ENCODE results near the gene NFIC. TPM values are rescaled to one million over a fixed set of nuclear protein-coding genes. Genes with fewer than 3 reads are reported as not detected.

Gene NFIC
- total and polyA plus RNA-seq, 10 of the 15 experiments (the other 5 are each of a cell fraction or from before 2014, with no cell fraction given): 0.71 to 53.5 (median 10.2) TPM

DNA sequence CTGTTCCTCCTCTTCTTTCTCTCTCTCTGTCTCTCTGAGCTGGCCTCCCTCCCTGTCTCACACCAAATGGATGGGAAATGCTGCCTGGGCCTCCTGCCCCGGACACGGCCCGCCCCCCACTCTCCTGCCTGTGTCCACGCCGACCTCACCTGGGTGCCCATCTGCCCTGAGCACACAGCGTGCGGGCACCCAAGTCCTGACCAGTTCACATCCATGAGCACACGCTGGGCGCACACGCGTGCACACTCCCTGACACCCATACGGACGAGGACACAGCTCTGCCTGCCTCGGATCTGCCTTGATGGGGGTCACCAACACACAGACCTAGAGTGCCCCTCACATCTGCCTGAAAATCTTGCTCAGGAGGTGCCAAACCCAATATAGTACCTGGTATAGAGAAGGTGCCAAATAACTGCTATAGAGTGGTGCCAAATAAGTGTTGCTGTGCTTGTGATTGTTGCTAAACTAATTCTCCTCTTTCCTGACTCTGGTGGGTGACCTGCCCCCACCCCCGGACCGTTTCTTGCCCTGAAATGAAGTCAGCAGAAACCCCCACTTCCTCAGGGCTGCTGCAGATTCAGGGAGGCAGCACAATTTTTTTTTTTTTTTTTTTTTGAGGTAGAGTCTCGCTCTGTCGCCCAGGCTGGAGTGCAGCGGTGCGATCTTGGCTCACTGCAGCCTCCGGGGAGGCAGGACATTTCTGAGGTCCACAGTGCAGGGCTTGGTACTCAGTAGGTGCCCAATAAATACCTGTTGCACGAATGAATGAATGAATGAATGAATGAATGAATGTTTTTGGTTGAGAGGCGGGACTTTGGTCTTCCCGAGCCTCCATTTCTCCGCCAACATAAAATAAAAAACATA, 4.6 kb downstream of the NFIC start:
- Histone ChIP-seq H3K36me3 (ENCODE audit: control insufficient read depth in 2 of 2, insufficient read depth in 2 of 2, low read length in 1 of 2) (peaks cover 0 to 3% of the 10 kb centered on the region in 2 experiments; a peak in 3 of 4 replicates), H3K27ac (ENCODE audit: control insufficient read depth, insufficient read depth) (peak overlapping the region; percentile 92), H3K4me3 (peak overlapping the region; percentile 49; the same call in 1 of the 2 replicates), H3K79me2 (ENCODE audit: control insufficient read depth, insufficient read depth, low read length) (peaks cover 94% of the 10 kb centered on the region), H2AFZ (ENCODE audit: control insufficient read depth, low read depth, low read length) (no peak overlapping the region), H3K9ac (ENCODE audit: control insufficient read depth, insufficient read depth, low read length) (0 out of 2 replicates have a peak overlapping the region, but pooled peaks have one; percentile 1), H3K4me2 (ENCODE audit: control insufficient read depth, insufficient read depth) (peak overlapping the region; percentile 97), H3K4me1 (ENCODE audit: control insufficient read depth, insufficient read depth, low read length) (peaks cover 31% of the 10 kb centered on the region), H4K20me1 (ENCODE audit: control insufficient read depth, insufficient read depth) (no peaks in the 10 kb centered on the region), H3K9me3 (replicated peaks; ENCODE audit: control insufficient read depth, insufficient read depth, low read length) (no peaks in the 10 kb centered on the region), H3K27me3 (replicated peaks in 1 of 2; ENCODE audit: control insufficient read depth in 2 of 2, insufficient read depth in 2 of 2, low read length in 1 of 2) (no peaks in the 10 kb centered on the region)
- CTCF ChIA-PET: interaction anchor here (1.3 kb wide), 1 partner anchor 58 kb away, joined by 4 read pairs; no protein-coding TSS in a partner anchor
- RAD21 ChIA-PET (ENCODE audit: unreplicated experiment): no interaction called here
- SMC1A ChIA-PET (ENCODE audit: uncharacterized antibody, unreplicated experiment): interaction anchor here (1.2 kb wide), 1 partner anchor 58 kb away, joined by 3 read pairs; no protein-coding TSS in a partner anchor
- intact Hi-C loops (cut with micrococcal nuclease; ENCODE audit: unreplicated experiment): no loop called here
- DNase-seq (ENCODE audit: low read depth, low spot score) (no peak), ATAC-seq (peak; percentile 29), FAIRE-seq (no peak)
- WGBS (ENCODE audit: insufficient coverage, insufficient replicate concordance, low lambda C conversion rate, missing lambda C conversion rate): 43% methylated on average over 25 of the region's 25 CpGs
- TSS peak; percentile 30 for BruUV-seq (replicated peaks)
- POLR2A ChIA-PET: interaction anchor here (0.5 to 0.6 kb wide), 2 partner anchors 40 to 389 kb away, joined by 3 to 5 read pairs; no protein-coding TSS in a partner anchor
- in situ Hi-C loops (cut with MboI): loop anchor here (25.0 kb wide), 1 partner anchor 1509 kb away; the partner anchor contains the start of gene KLF16
- TF ChIP-seq, protein P1, sequence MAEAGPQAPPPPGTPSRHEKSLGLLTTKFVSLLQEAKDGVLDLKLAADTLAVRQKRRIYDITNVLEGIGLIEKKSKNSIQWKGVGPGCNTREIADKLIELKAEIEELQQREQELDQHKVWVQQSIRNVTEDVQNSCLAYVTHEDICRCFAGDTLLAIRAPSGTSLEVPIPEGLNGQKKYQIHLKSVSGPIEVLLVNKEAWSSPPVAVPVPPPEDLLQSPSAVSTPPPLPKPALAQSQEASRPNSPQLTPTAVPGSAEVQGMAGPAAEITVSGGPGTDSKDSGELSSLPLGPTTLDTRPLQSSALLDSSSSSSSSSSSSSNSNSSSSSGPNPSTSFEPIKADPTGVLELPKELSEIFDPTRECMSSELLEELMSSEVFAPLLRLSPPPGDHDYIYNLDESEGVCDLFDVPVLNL (IDR thresholded peaks at IDR 0.05; ENCODE audit: low read depth, low read length): no peak
- TF ChIP-seq CBX5 (IDR thresholded peaks at IDR 0.05; ENCODE audit: low read depth) (no peak), ZNF622 (IDR thresholded peaks at IDR 0.05) (no peak), IKZF2 (IDR thresholded peaks at IDR 0.05) (no peak), JUNB (IDR thresholded peaks at IDR 0.05) (0 out of 2 replicates have a peak, but pooled peaks have one; percentile 33), NR2C1 (IDR thresholded peaks at IDR 0.05) (no peak), ZNF274 (IDR thresholded peaks at IDR 0.05; ENCODE audit: insufficient read depth, insufficient read length) (no peak), FOXK2 (IDR thresholded peaks at IDR 0.05) (no peak), PML (IDR thresholded peaks at IDR 0.05; ENCODE audit: low read length) (no peak)
- TF ChIP-seq, protein P2, sequence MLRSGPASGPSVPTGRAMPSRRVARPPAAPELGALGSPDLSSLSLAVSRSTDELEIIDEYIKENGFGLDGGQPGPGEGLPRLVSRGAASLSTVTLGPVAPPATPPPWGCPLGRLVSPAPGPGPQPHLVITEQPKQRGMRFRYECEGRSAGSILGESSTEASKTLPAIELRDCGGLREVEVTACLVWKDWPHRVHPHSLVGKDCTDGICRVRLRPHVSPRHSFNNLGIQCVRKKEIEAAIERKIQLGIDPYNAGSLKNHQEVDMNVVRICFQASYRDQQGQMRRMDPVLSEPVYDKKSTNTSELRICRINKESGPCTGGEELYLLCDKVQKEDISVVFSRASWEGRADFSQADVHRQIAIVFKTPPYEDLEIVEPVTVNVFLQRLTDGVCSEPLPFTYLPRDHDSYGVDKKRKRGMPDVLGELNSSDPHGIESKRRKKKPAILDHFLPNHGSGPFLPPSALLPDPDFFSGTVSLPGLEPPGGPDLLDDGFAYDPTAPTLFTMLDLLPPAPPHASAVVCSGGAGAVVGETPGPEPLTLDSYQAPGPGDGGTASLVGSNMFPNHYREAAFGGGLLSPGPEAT (IDR thresholded peaks at IDR 0.05; ENCODE audit: low read depth): no peak
- TF ChIP-seq, protein P3, sequence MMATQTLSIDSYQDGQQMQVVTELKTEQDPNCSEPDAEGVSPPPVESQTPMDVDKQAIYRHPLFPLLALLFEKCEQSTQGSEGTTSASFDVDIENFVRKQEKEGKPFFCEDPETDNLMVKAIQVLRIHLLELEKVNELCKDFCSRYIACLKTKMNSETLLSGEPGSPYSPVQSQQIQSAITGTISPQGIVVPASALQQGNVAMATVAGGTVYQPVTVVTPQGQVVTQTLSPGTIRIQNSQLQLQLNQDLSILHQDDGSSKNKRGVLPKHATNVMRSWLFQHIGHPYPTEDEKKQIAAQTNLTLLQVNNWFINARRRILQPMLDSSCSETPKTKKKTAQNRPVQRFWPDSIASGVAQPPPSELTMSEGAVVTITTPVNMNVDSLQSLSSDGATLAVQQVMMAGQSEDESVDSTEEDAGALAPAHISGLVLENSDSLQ (IDR thresholded peaks at IDR 0.05): no peak
- TF ChIP-seq, protein P4, sequence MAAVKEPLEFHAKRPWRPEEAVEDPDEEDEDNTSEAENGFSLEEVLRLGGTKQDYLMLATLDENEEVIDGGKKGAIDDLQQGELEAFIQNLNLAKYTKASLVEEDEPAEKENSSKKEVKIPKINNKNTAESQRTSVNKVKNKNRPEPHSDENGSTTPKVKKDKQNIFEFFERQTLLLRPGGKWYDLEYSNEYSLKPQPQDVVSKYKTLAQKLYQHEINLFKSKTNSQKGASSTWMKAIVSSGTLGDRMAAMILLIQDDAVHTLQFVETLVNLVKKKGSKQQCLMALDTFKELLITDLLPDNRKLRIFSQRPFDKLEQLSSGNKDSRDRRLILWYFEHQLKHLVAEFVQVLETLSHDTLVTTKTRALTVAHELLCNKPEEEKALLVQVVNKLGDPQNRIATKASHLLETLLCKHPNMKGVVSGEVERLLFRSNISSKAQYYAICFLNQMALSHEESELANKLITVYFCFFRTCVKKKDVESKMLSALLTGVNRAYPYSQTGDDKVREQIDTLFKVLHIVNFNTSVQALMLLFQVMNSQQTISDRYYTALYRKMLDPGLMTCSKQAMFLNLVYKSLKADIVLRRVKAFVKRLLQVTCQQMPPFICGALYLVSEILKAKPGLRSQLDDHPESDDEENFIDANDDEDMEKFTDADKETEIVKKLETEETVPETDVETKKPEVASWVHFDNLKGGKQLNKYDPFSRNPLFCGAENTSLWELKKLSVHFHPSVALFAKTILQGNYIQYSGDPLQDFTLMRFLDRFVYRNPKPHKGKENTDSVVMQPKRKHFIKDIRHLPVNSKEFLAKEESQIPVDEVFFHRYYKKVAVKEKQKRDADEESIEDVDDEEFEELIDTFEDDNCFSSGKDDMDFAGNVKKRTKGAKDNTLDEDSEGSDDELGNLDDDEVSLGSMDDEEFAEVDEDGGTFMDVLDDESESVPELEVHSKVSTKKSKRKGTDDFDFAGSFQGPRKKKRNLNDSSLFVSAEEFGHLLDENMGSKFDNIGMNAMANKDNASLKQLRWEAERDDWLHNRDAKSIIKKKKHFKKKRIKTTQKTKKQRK (IDR thresholded peaks at IDR 0.05; ENCODE audit: low read depth, low read length): no peak
